ENCODE results near the gene CEACAM1. TPM values are rescaled to one million over a fixed set of nuclear protein-coding genes. Genes with fewer than 3 reads are reported as not detected.
"Not testable (repeated sequence)": the region's sequence is repeated elsewhere in the genome, so short reads cannot be mapped to it uniquely, and the experiment has no call there.

The CEACAM1 gene
- total RNA-seq, 1 donor from 2014 or later = 0.46 TPM

- no peak overlapping the region for H3K4me3 ChIP-seq (ENCODE audit: low read depth, low read length)
- TF ChIP-seq CTCF (conservative IDR thresholded peaks at IDR 0.05; ENCODE audit: low read depth, low read length) = no peak
- DNase-seq (ENCODE audit: low read depth) = no peak
Observed at GRCh38 chr19:42469311-42470235, 58.7 kb downstream of the CEACAM1 start.

- no peak for TF ChIP-seq CTCF (conservative IDR thresholded peaks at IDR 0.05; ENCODE audit: low read depth, low read length)
- no peak for DNase-seq (ENCODE audit: low read depth)
Observed at GRCh38 chr19:42468273-42468796, 59.9 kb downstream of the CEACAM1 start.

GRCh38 chr19:42467183-42467760, 61.0 kb downstream of the CEACAM1 start:
- TF ChIP-seq CTCF (conservative IDR thresholded peaks at IDR 0.05; ENCODE audit: low read depth, low read length) = no peak
- H3K4me3 ChIP-seq (ENCODE audit: low read depth, low read length) = no peak overlapping the region

More at GRCh38 chr19:42468273-42468796, 59.9 kb downstream of the CEACAM1 start:
- H3K4me3 ChIP-seq (ENCODE audit: low read depth, low read length) = no peak overlapping the region

GRCh38 chr19:42466521-42467182, 61.6 kb downstream of the CEACAM1 start:
- H3K4me3 ChIP-seq (ENCODE audit: low read depth, low read length) = no peak overlapping the region
- DNase-seq (ENCODE audit: low read depth) = no peak
- no peak for TF ChIP-seq CTCF (conservative IDR thresholded peaks at IDR 0.05; ENCODE audit: low read depth, low read length)

More at GRCh38 chr19:42467183-42467760, 61.0 kb downstream of the CEACAM1 start:
- DNase-seq (ENCODE audit: low read depth) = no peak

GRCh38 chr19:42465827-42466280, 62.4 kb downstream of the CEACAM1 start:
- H3K4me3 ChIP-seq (ENCODE audit: low read depth, low read length) = no peak overlapping the region
- no peak for TF ChIP-seq CTCF (conservative IDR thresholded peaks at IDR 0.05; ENCODE audit: low read depth, low read length)
- DNase-seq (ENCODE audit: low read depth) = no peak

- TF ChIP-seq CTCF (conservative IDR thresholded peaks at IDR 0.05; ENCODE audit: low read depth, low read length) = no peak
- no peak for DNase-seq (ENCODE audit: low read depth)
Observed at GRCh38 chr19:42461700-42462324, 66.5 kb downstream of the CEACAM1 start.

GRCh38 chr19:42461231-42461630, 67.0 kb downstream of the CEACAM1 start:
- not testable (repeated sequence) for DNase-seq (ENCODE audit: low read depth)

More at GRCh38 chr19:42461700-42462324, 66.5 kb downstream of the CEACAM1 start:
- no peak overlapping the region for H3K4me3 ChIP-seq (ENCODE audit: low read depth, low read length)

More at GRCh38 chr19:42461231-42461630, 67.0 kb downstream of the CEACAM1 start:
- not testable (repeated sequence) for H3K4me3 ChIP-seq (ENCODE audit: low read depth, low read length)
